OCI-LY3 (cell line): ENCODE results near the gene RAMP1.

ENCODE experiments used
- CTCF ChIP-seq: fragments of 200-600, 300-600 bp; sonication (generic); IDR thresholded peaks from 2 replicates; pipeline ENCODE4 v1.5.1; 2014; ENCODE audit warnings: antibody characterized with exemption, low read length, low read depth
- EZH2phosphoT487 ChIP-seq: fragments of 200-600 bp; shearing (Covaris generic); IDR thresholded peaks from 2 replicates; pipeline ENCODE4 v1.6.1; 2018; ENCODE audit warnings: antibody characterized with exemption, mixed run types, low read depth

- no peak for TF ChIP-seq CTCF
- TF ChIP-seq EZH2phosphoT487 = no peak
Measured at GRCh38 chr2:237894396-237894979, 35.1 kb downstream of the RAMP1 start.
